HG03039 (cell line): ENCODE data around the gene SYCE1L.
"Not testable (repeated sequence)": the region's sequence is repeated elsewhere in the genome, so short reads cannot be mapped to it uniquely, and the experiment has no call there.

Source experiments
- ATAC-seq: cut with Tn5 transposase; IDR thresholded peaks from one replicate; pipeline ENCODE4 v1.9.1; 2021; ENCODE audit warnings: mild to moderate bottlenecking, moderate library complexity; ENCODE audit not compliant: unreplicated experiment

SYCE1L gene

DNA sequence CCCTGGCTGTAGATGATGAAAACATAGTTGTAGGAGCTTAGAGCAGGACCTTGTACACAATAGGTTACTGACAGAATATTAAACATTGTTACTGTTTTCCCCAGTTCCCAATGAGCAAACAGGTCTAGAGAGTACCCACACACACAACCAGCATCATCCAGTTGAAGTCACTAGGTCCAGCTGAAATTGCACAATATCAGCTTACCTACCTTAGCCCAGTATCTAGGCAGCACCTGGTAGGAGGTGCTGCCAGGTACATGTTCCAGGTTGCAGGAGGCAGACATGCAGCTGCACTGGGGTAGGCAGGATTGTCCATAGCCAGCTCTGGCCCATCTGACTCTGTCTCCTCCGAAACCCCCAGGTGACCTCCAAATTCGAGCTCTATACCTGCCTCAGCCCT is 1.5 kb upstream of the SYCE1L start:
- no peak for ATAC-seq

GRCh38 chr16:77206533-77206932 is 7.3 kb downstream of the SYCE1L start:
- ATAC-seq = no peak

DNA sequence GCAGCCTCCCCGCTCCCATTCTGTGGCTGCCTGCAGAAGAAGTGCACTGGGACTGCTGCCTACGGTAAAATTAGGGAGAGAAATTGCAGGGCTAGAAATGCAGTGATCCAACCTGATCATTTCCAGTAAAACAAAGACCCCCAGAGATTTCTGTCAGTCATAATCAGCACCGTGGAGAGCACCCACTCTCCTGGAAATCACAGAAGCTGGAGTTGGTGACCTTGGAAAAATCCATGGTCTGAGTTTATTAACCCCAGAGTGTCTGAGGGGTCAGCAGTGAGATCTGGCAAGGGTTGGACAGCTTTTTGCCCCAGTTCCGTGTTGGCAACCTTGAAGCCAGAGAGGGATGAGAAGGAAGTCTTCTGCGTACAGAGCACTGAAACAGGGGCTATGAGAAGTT is 7.8 kb downstream of the SYCE1L start:
- ATAC-seq = no peak

DNA sequence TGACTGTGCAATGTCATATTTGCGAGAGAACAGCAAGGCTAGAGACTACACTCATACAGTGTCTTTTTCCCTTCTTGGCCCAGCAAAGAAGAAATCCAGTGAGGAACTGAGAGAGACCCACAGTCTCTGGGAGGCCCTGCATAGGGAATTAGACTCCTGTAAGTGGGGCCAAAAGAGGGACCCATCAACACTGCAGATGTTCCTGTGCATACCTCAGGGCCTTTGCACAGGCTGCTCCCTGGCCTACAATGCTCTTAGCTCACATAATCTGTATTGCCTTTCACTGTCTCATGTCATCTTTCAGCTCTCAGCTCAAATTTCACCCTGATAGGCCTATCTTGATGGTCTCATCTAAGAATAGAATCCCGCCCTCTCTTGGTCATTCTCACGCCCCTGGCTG is 9.2 kb downstream of the SYCE1L start:
- ATAC-seq = no peak

GRCh38 chr16:77211880-77212740 is 12.9 kb downstream of the SYCE1L start:
- ATAC-seq = peak; percentile 64

DNA sequence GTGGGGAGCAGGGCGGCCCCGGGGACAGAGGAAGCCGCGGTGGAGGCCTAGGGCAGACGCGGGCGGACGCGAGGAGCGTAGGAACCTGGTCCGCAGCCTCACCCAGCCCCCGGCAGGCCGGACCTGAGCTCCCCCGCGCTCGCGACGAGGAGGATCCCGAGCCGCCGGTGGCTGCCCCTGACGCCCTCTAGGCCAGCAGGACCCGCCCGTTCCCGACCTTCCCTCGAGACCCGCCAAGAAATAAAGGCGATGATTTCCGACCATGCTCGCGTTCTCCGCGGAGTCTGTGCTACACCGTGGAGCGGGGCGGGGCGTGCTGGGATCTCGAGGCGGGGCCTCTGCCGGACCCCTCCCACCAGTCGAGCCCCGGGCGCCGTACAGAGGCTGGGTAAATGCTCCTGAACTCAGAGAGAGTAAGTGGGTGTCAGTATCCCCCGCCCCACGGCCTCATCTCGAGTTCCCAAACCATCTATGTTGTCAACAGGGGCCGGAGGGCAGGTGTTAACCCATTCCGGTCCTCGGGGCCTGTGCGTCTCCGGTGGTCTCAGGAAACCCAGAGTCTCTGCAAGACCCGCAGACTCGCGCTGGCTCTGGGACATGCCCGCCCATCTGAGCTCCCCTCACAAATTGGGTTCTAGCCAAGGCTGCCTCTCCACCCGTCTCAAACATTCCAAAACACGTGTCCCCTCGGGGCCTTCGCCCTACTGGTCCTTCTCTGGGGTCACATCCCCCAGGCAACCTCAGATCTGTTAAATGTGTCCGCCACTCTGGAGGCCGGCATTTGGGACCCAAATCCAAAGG is 13.7 kb downstream of the SYCE1L start:
- peak; percentile 73 for ATAC-seq

- ATAC-seq = no peak
Observed at GRCh38 chr16:77213542-77214106, 14.4 kb downstream of the SYCE1L start.

DNA sequence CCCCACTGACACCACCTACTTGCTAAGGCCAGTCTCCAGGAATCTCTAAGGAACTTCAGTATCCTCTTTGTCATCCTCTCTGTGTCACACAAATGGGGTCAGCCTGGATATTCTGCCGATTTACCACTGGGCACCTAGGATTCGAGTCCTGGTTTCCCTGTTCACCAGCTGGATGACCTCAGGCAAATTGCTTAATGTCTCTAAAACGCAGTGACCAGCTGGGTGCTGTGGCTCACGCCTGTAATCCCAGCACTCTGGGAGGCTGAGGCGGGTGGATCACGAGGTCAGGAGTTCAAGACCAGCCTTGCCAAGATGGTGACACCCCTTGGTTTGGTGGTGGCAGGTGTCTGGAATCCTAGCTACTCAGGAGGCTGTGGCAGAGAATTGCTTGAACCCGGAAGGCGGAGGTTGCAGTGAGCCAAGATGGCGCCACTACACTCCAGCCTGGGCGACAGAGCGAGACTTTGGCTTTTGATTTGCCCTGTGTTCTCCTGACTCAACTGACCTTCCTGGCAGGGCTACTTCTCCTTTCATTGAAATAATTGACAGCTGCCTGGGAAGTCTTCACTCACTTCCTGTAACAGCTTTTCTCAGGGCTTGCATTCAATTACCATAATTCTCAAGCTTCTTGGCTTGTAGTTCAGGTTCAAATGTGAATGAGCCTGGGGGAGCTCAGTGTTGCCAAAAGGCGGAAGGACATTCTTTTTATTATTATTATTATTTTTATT is 15.4 kb downstream of the SYCE1L start:
- ATAC-seq = no peak

DNA sequence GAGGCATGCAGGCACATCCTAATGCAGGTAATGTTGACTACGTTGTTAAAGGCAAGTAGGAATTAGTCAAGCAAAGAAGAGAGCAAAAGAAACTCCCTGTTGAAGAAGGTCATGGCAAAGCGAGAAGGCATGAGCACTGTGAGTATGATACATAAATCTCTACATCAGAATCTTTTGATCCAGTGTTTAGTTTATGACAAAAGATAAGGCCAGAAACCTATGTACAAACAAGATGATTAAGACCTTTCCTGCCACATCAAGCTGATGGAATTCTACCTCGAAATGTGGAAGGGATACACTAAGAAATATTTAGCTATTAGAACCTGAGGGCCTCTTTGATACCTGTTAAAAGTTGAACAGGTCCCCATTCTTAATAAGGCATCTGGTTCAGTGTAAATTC is 20.2 kb downstream of the SYCE1L start:
- ATAC-seq = no peak

GRCh38 chr16:77220427-77220826 is 21.2 kb downstream of the SYCE1L start:
- peak; percentile 60 for ATAC-seq

DNA sequence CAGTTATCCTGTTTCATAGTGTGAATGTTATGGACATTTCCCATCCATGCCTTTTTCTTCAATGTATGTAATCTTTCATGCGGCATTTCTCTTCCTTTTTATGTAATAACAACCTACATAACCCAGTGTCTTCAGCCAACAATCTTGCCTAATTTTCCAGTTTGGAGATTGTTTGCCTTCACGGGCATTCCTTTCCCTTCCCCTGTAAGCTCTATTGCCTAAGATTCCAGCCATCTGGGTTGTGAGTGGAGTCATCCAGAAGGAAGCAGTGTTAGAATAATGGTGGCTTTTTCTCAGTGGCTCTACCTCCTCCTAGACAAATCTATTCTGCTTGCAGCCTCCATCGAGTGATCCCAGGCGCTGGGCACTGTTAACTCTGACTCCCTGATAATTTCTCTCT is 22.3 kb downstream of the SYCE1L start:
- ATAC-seq = no peak

- no peak for ATAC-seq
Observed at GRCh38 chr16:77223184-77223583, 24.0 kb downstream of the SYCE1L start.

DNA sequence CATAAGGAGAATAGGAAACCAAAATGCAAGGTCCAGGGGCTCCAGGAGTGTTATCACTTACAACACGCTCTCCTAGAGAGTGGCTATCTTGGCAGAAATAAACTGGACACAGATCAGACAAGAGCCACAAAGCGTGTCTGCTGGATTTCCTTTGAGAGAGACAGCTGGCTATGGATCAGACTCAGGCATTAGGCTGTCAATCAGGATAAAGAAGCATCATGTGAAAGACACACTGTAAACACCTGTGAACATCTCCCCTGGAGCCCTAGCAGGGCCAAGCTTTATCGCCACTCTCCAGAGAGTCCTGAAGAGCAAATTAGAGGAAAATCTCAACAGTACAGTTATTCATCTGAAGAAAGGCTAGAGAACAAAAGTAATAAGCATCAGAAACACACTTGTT is 26.0 kb downstream of the SYCE1L start:
- no peak for ATAC-seq

DNA sequence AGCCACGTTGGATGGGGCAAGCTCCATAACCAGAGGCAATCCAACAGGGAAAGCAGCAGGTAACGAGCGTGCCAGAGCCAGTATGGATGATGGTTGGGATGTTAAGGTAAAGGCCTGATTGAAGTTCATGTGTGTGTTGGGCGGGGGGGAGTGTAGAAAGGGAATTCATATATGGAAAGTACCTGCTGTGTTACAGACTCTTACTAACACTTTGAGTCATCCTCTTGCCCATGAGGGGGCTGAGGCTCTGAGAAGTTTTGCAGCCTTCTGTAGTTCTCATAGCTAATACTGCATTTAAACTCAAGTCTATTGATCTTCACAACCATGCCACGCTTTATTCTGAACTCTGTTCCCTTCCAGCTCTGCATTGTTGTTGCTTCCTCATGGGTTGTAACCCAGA is 28.5 kb downstream of the SYCE1L start:
- ATAC-seq = peak; percentile 87

GRCh38 chr16:77231047-77231446 is 31.8 kb downstream of the SYCE1L start:
- ATAC-seq = no peak

GRCh38 chr16:77233799-77234519 is 34.8 kb downstream of the SYCE1L start:
- ATAC-seq = no peak

DNA sequence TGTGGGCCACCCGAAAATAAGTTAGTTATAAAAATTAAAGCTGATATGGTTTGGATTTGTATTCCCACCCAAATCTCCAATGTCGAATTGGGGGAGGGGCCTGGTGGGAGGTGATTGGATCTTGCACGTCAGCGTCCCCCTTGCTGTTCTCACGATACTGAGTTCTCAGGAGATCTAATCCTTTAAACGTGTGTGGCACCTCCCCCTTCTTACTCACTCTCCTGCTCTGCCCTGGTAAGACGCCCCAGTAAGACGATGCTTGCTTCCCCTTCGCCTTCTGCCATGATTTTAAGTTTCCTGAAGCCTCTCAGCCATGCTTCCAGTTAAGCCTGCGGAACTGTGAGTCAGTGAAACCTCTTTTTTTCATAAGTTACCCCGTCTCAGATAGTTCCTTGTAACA is 35.4 kb downstream of the SYCE1L start:
- ATAC-seq = no peak

DNA sequence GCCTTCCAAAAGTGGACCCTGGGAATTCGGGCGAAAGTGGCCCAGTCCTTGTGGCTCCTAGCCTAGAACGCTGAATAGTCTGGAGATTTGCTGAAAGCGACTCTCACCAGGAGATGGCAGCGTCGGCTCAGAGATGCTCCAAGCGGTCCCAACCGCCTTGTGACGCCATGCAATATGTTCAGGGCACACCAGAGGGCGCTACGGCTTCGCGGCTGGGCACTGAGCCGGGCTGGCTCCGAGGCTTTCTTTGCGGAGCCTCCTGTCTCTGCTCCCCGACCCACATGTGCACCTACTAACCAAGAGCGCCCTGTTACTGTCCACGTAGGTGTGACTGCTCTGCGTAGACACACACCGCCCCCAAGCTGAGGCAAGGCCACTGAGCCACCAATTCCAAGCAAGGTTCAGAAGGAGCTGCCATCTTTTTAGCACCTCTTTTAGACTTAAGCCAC is 36.9 kb downstream of the SYCE1L start:
- ATAC-seq = peak; percentile 98

- no peak for ATAC-seq
Observed at GRCh38 chr16:77238593-77238992, 39.4 kb downstream of the SYCE1L start.

DNA sequence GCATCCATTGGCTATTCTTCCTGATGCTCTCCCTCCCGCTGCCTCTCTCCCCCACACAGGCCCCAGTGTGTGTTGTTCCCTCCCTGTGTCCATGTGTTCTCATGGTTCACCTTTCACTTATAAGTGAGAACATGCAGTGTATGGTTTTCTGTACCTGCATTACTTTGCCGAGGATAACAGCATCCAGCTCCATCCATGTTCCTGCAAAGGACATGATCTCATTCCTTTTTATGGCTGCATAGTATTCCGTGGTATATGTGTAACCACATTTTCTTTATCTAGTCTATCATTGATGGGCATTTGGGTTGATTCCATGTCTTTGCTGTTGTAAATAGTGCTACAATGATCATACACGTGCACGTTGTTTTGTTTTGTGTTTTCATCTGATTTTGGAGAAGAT is 43.3 kb downstream of the SYCE1L start:
- not testable (repeated sequence) for ATAC-seq
